ENCODE data around the gene SLCO3A1.

DNA sequence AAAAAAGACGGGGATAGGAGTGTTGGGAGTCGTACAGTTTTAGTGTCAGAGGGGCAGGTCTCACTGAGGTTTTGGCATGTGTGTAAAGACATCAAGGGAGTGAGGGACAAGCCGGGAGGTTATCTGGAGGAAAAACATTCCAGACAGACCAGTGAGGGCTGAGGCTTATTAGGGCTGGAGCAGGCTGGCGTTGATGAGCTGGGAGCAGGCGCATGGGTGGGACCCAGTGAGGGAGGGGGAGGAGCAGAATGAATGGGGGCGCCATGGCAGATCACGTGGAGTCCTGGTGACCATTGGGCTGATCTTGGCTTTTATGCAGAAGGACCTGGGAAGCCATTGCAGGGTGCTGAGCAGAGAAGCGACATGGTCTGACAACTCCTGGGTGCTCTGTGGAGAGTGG is 180.2 kb downstream of the SLCO3A1 start:
- TF ChIP-seq CTCF (IDR thresholded peaks at IDR 0.05 in 8 of 11, conservative IDR thresholded peaks at IDR 0.05 in 3 of 11) (no peak), POLR2A (IDR thresholded peaks at IDR 0.05) (no peak)
